DMS79 treated with DMSO at 0.1 percent for 48 hours (cell line): Measurements from ENCODE around the gene MIDN.
"Not testable (repeated sequence)": the region's sequence is repeated elsewhere in the genome, so short reads cannot be mapped to it uniquely, and the experiment has no call there.

Experiments
- DNase-seq: peaks from one replicate; lab custom pipeline; 2025; lab: John Stamatoyannopoulos, UW

MIDN gene

GRCh38 chr19:1248139-1248785 lies at the start of gene MIDN:
Gene MIDN (plus strand): TSS chr19:1248583. CDS start chr19:1250297, 1,714 bp downstream.
- DNase-seq = peak; percentile 71

- no peak for DNase-seq
Measured at GRCh38 chr19:1199531-1199930, 48.9 kb upstream of the MIDN start.

GRCh38 chr19:1200614-1201013 lies 47.8 kb upstream of the MIDN start:
- DNase-seq = not testable (repeated sequence)

- peak; percentile 91 for DNase-seq
Measured at GRCh38 chr19:1205114-1206099, 43.0 kb upstream of the MIDN start, which contains the start of gene STK11. Gene STK11 (plus strand): TSS chr19:1205778. CDS start chr19:1206914, 1,136 bp downstream.

GRCh38 chr19:1206150-1206863 lies 42.1 kb upstream of the MIDN start:
- no peak for DNase-seq

GRCh38 chr19:1206864-1207450 lies 41.4 kb upstream of the MIDN start:
- no peak for DNase-seq

GRCh38 chr19:1208830-1209229 lies 39.6 kb upstream of the MIDN start:
- DNase-seq = not testable (repeated sequence)

GRCh38 chr19:1210227-1210538 lies 38.2 kb upstream of the MIDN start:
- no peak for DNase-seq

- DNase-seq = no peak
Measured at GRCh38 chr19:1211494-1212234, 36.7 kb upstream of the MIDN start.

- no peak for DNase-seq
Measured at GRCh38 chr19:1213391-1214286, 34.7 kb upstream of the MIDN start.

- no peak for DNase-seq
Measured at GRCh38 chr19:1214299-1214861, 34.0 kb upstream of the MIDN start.

GRCh38 chr19:1214862-1215731 lies 33.3 kb upstream of the MIDN start:
- no peak for DNase-seq

GRCh38 chr19:1216756-1217155 lies 31.6 kb upstream of the MIDN start:
- DNase-seq = no peak

- no peak for DNase-seq
Measured at GRCh38 chr19:1217366-1217765, 31.0 kb upstream of the MIDN start.

GRCh38 chr19:1218751-1219567 lies 29.4 kb upstream of the MIDN start:
- no peak for DNase-seq

GRCh38 chr19:1219786-1220476 lies 28.5 kb upstream of the MIDN start:
- DNase-seq = no peak

GRCh38 chr19:1220477-1220930 lies 27.9 kb upstream of the MIDN start:
- DNase-seq = no peak
